CD4-positive, alpha-beta T cell treated with Interleukin-15 for 1 hour (primary cell): Measurements from ENCODE around the gene MCOLN2.
"Not testable (repeated sequence)": the region's sequence is repeated elsewhere in the genome, so short reads cannot be mapped to it uniquely, and the experiment has no call there.

Experiments used
- DNase-seq: peaks from one replicate; pipeline ENCODE4 v3.0.0-alpha.2; 2020

Gene MCOLN2

GRCh38 chr1:84996846-84997666 is at the start of gene MCOLN2:
TSS of gene MCOLN2 (minus strand) at chr1:84997113. CDS start at chr1:84996872, 241 bp downstream.
- DNase-seq, result peak; percentile 49

- DNase-seq, result no peak
These were observed 45.5 kb upstream of the MCOLN2 start for GRCh38 chr1:85042413-85042812.

GRCh38 chr1:85041793-85042192 is 44.9 kb upstream of the MCOLN2 start:
- DNase-seq, result no peak

- no peak for DNase-seq
These were observed 36.3 kb upstream of the MCOLN2 start for GRCh38 chr1:85033221-85033620.

GRCh38 chr1:85030536-85030935 is 33.6 kb upstream of the MCOLN2 start:
- DNase-seq, result no peak

GRCh38 chr1:85028151-85028550 is 31.2 kb upstream of the MCOLN2 start:
- DNase-seq, result no peak

- no peak for DNase-seq
These were observed 30.5 kb upstream of the MCOLN2 start for GRCh38 chr1:85027242-85027983.

- DNase-seq, result no peak
These were observed 29.0 kb upstream of the MCOLN2 start for GRCh38 chr1:85025940-85026339.

GRCh38 chr1:85024736-85025135 is 27.8 kb upstream of the MCOLN2 start:
- no peak for DNase-seq

GRCh38 chr1:85022700-85023099 is 25.8 kb upstream of the MCOLN2 start:
- no peak for DNase-seq

GRCh38 chr1:85019994-85020393 is 23.1 kb upstream of the MCOLN2 start:
- DNase-seq, result no peak

- no peak for DNase-seq
These were observed 18.9 kb upstream of the MCOLN2 start for GRCh38 chr1:85015826-85016225.

- not testable (repeated sequence) for DNase-seq
These were observed 8.7 kb upstream of the MCOLN2 start for GRCh38 chr1:85005641-85006040.

- DNase-seq, result no peak
These were observed 4.8 kb upstream of the MCOLN2 start for GRCh38 chr1:85001742-85002141.

- peak; percentile 50 for DNase-seq
These were observed 1.8 kb upstream of the MCOLN2 start for GRCh38 chr1:84998642-84999280.

GRCh38 chr1:84997667-84998600 is 1.0 kb upstream of the MCOLN2 start:
- no peak for DNase-seq

- DNase-seq, result no peak
These were observed 1.2 kb downstream of the MCOLN2 start for GRCh38 chr1:84995484-84996334.

GRCh38 chr1:84991097-84991920 is 5.6 kb downstream of the MCOLN2 start:
- no peak for DNase-seq

- DNase-seq, result no peak
These were observed 8.3 kb downstream of the MCOLN2 start for GRCh38 chr1:84988588-84988987.

- not testable (repeated sequence) for DNase-seq
These were observed 10.4 kb downstream of the MCOLN2 start for GRCh38 chr1:84986561-84986960.

- DNase-seq, result no peak
These were observed 11.5 kb downstream of the MCOLN2 start for GRCh38 chr1:84985365-84985764.
